ENCODE results near the gene HHIPL1.

- no peak for TF ChIP-seq CTCF (IDR thresholded peaks at IDR 0.05)
- no peak for TF ChIP-seq POLR2AphosphoS5 (IDR thresholded peaks at IDR 0.05)
Observed at GRCh38 chr14:99698642-99699041, 53.7 kb downstream of the HHIPL1 start.

Measured in breast epithelium (tissue), 3 donors.